BE2C (cell line): ENCODE data around the gene CFAP119.

Source experiments
- DNase-seq: peaks from one replicate; pipeline ENCODE4 v3.0.0-alpha.2; 2020
- H3K27me3 ChIP-seq: fragments of 250-450 bp; sonication (Bioruptor Pico); 2 replicates; pipeline ENCODE4 v1.5.1; 2020; ENCODE audit warnings: mild to moderate bottlenecking
- H3K36me3 ChIP-seq: fragments of 250-450 bp; sonication (Bioruptor Pico); 2 replicates; pipeline ENCODE4 v1.5.1; 2020; ENCODE audit warnings: mild to moderate bottlenecking
- H3K4me1 ChIP-seq: fragments of 250-450 bp; sonication (Bioruptor Pico); 2 replicates; pipeline ENCODE4 v1.5.1; 2020
- H3K4me3 ChIP-seq: 2 replicates; pipeline ENCODE4 v1.5.1; 2011; ENCODE audit warnings: low read depth, low read length
- H3K9me3 ChIP-seq: fragments of 250-450 bp; sonication (Bioruptor Pico); 2 replicates; pipeline ENCODE4 v1.5.1; 2020
- TF ChIP-seq, protein P1 (sequence below): IDR thresholded peaks from 2 replicates; pipeline ENCODE4 v1.5.1; 2012; ENCODE audit warnings: mild to moderate bottlenecking, low read depth, low read length

The CFAP119 gene

DNA sequence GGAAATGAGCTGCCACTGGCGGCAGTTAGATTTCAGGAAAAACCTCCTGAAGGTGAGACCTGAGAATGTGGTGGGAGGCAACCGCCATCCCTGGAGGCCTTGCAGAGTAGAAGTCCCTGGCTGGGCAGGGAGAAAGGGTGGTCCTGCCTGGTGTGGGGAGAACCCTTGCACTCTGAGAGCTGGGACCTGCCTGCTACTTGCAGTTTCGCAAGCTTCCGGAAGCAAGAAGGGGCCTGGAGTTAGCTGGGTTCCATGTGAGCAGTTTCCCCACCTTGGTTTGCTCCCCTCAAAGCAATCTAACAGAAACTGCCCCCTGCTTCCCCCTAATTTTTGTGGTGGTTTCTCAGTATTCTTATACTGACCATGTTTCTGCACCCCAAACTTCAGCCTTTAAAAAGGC, 18.7 kb upstream of the CFAP119 start:
- H3K36me3 ChIP-seq = peaks cover 24% of the 10 kb centered on the region
- DNase-seq = no peak
- TF ChIP-seq, protein P1, sequence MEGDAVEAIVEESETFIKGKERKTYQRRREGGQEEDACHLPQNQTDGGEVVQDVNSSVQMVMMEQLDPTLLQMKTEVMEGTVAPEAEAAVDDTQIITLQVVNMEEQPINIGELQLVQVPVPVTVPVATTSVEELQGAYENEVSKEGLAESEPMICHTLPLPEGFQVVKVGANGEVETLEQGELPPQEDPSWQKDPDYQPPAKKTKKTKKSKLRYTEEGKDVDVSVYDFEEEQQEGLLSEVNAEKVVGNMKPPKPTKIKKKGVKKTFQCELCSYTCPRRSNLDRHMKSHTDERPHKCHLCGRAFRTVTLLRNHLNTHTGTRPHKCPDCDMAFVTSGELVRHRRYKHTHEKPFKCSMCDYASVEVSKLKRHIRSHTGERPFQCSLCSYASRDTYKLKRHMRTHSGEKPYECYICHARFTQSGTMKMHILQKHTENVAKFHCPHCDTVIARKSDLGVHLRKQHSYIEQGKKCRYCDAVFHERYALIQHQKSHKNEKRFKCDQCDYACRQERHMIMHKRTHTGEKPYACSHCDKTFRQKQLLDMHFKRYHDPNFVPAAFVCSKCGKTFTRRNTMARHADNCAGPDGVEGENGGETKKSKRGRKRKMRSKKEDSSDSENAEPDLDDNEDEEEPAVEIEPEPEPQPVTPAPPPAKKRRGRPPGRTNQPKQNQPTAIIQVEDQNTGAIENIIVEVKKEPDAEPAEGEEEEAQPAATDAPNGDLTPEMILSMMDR = no peak

DNA sequence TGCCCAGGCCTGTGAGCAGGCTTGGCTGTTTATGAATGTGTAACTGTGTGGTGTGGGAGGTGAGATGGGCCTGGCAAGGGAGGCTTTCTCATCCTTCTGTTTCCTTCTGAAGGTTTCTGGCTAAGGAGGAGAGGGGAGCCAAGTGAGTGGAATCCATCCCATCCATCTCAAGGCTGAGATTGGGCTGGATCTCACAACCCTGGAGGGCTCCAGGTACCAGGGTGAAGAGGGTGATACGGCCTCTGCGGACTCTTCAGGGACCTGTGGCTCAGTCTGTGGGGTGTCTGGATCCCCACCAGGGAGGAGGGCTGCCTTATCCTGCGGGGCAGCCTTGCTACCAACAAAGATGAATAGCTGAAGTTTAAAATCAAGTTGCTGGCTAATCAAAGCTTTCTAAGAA, 18.2 kb upstream of the CFAP119 start:
- Histone ChIP-seq H3K36me3 (peaks cover 24% of the 10 kb centered on the region), H3K27me3 (no peaks in the 10 kb centered on the region), H3K4me1 (peaks cover 3% of the 10 kb centered on the region; the same call in 1 of the 2 replicates), H3K9me3 (no peaks in the 10 kb centered on the region), H3K4me3 (no peak overlapping the region)
- TF ChIP-seq, protein P1 = no peak
- no peak for DNase-seq

More for the DNA sequence above, 18.7 kb upstream of the CFAP119 start:
- Histone ChIP-seq H3K4me3 (no peak overlapping the region), H3K9me3 (no peaks in the 10 kb centered on the region), H3K27me3 (no peaks in the 10 kb centered on the region), H3K4me1 (peaks cover 3% of the 10 kb centered on the region; the same call in 1 of the 2 replicates)

DNA sequence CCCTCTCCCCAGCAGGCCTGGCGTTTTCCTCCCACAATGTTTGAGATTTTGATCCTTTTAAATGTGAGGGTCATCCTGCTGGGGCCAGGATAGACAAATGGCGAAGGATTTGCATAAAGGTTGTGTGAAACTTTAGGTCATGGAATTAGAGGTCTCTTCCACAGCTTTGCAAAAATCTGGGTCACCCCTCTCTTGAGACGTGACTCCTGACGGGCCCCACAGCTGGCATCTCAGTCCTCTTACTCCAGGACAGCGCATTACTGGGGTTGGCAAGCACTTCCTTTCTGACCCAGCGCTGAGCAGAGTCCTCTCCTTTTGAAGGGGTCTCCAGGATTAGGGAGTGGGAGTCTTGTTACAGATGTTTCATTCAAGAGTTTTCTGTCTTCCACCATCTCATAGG, 17.7 kb upstream of the CFAP119 start:
- no peaks in the 10 kb centered on the region for H3K27me3 ChIP-seq
- TF ChIP-seq, protein P1 = no peak
- H3K4me3 ChIP-seq = no peak overlapping the region
- H3K9me3 ChIP-seq = no peaks in the 10 kb centered on the region
- DNase-seq = no peak
- peaks cover 24% of the 10 kb centered on the region for H3K36me3 ChIP-seq
- peaks cover 3% of the 10 kb centered on the region; the same call in 1 of the 2 replicates for H3K4me1 ChIP-seq

DNA sequence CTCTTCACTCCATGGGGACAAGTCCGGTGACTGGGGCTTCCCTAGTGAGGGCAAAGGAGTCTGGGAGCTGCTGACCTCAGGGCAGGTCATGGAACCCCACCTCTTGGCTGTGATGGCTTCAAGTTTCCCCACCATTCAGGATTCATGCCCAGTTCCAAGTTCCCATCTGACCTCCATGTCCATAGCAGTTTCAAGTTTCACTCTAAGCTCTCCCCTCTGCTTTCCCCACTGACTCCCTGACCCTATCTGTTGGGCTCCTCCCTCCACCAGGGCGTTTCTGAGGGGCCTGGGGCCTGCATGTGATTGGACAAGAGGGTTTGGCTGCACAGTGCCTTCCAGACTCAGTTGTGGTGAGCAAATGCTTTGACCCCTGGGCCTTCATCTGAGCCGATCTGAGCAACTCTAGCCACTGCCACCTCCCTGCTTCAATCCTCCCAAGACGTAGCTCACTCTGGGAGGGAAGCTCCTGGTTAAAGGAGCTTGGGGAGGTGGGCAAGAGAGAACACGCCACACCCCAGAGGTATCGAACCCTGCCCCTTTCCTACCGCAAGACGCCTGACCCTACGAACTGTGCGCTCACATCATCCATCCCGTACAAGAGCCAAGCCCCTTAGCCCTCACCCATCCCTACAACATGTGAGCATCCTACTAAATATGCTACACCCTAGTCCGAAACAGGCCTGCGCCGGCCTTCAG, 16.8 kb upstream of the CFAP119 start:
- TF ChIP-seq, protein P1 = no peak
- Histone ChIP-seq H3K4me3 (no peak overlapping the region), H3K9me3 (no peaks in the 10 kb centered on the region), H3K27me3 (no peaks in the 10 kb centered on the region), H3K4me1 (peaks cover 3% of the 10 kb centered on the region; the same call in 1 of the 2 replicates), H3K36me3 (peaks cover 23% of the 10 kb centered on the region)
- DNase-seq = no peak

DNA sequence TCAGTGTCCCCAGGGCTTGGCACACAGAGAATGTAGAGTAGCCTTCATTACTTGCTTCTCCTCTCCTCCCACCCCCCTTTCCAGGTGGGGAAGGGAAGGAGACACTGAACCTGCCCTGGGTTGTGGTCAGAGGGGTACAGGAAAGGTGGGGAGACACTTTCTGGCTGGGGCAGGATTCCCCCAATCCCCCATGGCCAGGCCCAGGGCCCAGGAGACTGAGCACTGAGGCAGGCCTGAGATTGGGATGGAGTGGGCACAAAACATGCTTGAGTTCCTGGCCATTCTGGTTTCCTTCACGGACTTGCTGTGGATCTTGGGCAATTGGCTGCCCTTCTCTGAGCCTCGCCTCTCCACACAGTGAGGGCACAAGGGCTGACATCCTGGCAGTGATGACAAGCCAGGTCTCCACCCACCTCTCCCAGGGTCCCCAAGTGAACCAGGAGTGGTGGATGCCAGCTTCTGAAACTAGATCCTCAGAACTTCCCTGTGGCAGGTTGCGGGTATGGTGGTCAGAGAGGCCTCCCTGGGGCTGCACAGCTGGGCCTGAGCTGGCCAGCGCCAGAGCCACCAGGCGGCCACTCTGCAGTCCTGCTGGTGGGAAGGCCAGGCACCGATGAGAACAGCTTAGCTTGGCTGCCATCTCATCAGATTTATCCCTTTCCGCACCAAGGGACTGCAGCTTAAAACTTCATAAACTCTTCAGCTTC, 15.9 kb upstream of the CFAP119 start:
- TF ChIP-seq, protein P1 = no peak
- Histone ChIP-seq H3K36me3 (peaks cover 17% of the 10 kb centered on the region), H3K9me3 (no peaks in the 10 kb centered on the region), H3K4me1 (peaks cover 3% of the 10 kb centered on the region; the same call in 1 of the 2 replicates), H3K27me3 (no peaks in the 10 kb centered on the region), H3K4me3 (no peak overlapping the region)
- no peak for DNase-seq
